T1000 (cell line): Measurements from ENCODE around the gene B3GNT7.
A peak's percentile ranks its signal among the peaks of the same experiment; 100 is the strongest.
"Not testable (repeated sequence)": the region's sequence is repeated elsewhere in the genome, so short reads cannot be mapped to it uniquely, and the experiment has no call there.

Experiments used
- DNase-seq: peaks from one replicate; lab custom pipeline; 2025; ENCODE audit warnings: mixed read lengths; lab: John Stamatoyannopoulos, UW

The B3GNT7 gene

DNA sequence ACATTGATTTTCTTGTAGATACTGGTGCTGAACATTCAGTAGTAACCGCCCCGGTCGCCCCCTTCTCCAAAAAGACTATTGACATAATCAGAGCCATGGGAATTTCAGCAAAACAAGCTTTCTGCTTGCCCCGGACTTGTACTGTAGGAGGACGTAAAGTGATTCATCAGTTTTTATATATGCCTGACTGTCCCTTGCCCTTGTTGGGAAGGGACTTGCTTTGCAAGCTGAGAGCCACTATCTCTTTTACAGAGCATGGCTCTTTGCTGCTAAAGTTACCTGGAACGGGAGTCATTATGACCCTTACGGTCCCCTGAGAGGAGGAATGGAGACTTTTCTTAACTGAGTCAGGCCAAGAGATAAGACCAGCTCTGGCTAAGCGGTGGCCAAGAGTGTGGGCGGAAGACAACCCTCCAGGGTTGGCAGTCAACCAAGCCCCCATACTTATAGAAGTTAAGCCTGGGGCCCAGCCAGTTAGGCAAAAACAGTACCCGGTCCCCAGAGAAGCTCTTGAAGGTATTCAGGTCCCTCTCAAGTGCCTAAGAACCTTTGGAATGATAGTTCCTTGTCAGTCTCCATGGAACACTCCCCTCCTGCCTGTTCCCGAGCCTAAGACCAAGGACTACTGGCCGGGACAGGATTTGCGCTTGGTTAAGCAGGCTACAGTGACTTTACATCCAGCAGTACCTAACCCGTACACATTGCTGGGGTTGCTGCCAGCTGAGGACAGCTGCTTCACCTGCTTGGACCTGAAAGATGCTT is 8.1 kb downstream of the B3GNT7 start:
- DNase-seq = not testable (repeated sequence)

DNA sequence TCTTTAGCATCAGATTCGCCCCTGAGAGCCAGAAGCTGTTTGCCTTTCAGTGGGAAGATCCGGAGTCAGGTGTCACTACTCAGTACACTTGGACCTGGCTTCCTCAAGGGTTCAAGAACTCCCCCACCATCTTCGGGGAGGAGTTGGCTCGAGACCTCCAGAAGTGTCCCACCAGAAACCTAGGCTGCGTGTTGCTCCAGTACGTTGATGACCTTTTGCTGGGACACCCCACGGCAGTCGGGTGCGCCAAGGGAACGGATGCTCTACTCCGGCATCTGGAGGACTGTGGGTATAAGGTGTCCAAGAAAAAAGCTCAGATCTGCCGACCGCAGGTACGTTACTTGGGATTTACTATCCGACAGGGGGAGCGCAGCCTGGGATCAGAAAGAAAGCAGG is 8.7 kb downstream of the B3GNT7 start:
- not testable (repeated sequence) for DNase-seq

DNA sequence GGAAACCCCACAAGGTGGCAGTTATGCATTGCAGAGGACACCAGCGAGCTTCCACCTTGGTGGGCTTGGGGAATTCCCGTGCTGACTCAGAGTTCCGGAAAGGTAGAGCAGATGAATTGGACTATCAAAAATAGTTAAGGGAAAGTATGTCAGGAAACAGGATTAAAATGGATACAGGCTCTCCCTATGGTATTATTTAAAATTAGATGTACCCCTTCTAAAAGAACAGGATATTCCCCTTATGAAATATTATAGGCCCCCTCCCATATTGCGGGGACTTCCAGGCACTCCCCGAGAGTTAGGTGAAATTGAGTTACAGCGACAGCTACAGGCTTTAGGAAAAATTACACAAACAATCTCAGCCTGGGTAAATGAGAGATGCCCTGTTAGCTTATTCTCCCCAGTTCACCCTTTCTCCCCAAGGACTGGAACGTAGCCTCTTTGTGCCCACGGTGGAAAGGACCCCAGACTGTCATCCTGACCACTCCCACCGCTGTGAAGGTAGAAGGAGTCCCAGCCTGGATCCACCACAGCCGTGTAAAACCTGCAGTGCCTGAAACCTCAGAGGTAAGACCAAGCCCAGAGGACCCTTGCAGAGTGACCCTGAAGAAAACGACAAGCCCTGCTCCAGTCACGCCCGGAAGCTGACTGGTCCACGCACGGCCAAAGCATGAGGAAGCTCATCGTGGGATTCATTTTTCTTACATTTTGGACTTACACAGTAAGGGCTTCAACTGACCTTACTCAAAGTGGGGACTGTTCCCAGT is 10.3 kb downstream of the B3GNT7 start:
- DNase-seq = not testable (repeated sequence)

DNA sequence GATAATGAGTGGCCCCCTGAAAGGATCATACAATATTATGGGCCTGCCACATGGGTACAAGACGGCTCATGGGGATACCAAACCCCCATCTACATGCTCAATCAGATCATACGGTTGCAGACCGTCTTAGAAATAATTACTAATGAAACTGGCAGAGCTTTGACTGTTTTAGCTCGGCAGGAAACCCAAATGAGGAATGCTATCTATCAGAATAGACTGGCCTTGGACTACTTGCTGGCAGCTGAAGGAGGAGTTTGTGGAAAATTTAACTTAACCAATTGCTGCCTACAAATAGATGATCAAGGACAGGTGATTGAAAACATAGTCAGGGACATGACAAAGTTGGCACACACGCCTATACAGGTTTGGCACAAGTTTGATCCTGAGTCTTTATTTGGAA is 12.2 kb downstream of the B3GNT7 start:
- DNase-seq = not testable (repeated sequence)

DNA sequence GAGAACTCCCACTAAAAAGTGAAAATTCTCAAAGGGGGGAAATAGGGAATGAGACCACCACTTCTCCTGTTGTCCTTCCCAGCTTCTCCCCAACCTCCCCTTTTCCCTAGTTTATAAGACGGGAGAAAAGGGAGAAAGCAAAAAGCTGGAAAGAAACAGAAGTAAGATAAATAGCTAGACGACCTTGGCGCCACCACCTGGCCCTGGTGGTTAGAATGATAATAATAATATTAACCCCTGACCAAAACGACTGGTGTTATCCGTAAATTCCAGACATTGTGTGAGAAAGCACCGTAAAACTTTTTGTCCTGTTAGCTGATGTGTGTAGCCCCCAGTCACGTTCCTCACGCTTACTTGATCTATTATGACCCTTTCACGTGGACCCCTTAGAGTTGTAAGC is 12.8 kb downstream of the B3GNT7 start:
- DNase-seq = not testable (repeated sequence)

- DNase-seq = no peak
Measured at GRCh38 chr2:231409776-231410175, 14.3 kb downstream of the B3GNT7 start.

DNA sequence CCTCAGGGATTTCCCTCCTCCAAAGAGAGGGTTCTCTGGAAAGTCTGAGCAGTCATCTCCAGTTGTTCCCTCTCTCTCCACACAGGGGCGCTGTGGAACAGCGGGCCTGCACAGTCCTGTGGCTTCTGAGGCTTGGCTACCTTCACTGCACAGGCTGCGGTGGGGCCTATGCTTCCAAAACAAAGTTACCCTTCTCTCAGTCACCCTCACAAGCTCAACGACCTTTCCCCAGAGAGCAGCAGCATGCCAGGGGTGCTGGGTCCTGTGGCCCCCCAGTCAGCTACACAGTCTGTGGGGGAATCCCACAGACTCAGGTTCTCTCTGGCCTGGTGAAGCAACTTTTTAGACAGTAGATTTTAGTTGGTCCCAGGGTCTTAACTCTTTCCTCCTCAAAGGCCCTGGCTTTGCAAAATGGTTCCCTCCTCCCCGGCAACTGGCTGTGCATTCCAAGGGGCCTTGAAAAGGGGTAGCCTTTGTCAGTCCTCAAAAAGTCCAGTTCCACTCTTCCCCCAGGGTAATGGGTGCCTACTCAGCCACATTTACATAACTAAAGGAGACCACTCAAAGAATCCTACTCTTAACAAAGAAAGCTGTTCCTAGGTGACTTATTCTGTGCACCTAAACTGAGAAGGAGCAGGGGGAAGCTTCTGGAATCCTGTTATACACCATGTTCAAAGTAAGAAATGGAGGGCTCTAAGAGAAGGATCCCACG is 14.9 kb downstream of the B3GNT7 start:
- no peak for DNase-seq

DNA sequence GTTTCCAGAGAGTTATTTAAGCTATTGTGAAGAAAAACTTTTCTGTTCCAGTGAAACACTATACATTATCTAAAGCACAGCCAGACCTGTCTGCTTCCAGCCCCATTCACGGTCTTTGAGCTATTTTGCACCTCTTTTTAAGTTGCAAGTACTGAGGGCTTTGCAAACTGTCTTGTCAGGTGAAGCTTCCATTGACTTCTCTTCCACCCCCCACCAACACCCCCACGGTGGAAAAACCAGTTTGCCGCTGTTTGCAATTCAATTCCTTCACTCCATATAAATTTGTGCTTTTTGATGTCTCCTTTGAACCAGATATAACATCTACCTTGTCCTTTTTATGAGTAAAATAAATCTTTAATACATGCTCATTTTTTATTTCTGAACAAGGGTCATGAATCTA is 15.7 kb downstream of the B3GNT7 start:
- no peak for DNase-seq

DNA sequence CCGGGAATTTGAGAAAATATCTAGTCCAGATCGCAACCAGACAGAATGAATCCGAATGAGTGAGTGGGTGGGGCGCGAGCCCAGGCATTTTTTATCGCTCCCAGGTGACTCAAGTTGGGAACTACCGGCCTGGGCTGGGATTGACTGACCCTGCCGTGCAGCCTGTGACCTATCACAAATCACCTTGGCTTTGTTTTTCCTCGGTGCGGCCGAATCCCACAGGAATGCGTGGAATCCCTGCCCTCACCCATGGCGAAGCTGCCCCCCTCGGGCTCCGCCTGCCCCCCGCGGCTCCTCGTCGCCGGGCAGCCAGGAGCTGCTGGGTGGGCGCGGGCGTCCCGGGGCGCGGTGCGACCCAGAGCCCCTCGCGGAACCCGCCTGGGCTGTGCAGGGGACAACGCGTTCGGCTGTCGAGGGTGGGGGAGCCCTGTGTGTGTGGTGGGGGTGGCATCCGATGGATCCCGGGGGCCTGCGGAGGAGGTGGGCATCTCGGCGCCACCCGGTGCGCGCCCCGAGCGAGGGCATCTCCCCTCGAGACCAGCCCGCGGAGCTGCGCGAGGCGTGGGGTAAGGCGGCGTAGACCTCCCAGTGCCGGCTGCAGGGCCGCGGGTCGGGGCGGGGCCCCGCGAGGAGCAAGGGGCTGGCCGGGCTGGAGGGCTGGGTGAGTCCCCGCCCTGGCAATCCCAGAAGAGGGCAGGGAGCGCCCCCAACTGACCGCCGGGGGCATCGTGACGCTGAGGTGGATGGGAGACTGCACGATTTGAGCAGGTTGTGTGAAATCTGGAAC is 16.5 kb downstream of the B3GNT7 start:
- DNase-seq = peak; percentile 83

- DNase-seq = no peak
Measured at GRCh38 chr2:231412618-231412963, 17.1 kb downstream of the B3GNT7 start.

DNA sequence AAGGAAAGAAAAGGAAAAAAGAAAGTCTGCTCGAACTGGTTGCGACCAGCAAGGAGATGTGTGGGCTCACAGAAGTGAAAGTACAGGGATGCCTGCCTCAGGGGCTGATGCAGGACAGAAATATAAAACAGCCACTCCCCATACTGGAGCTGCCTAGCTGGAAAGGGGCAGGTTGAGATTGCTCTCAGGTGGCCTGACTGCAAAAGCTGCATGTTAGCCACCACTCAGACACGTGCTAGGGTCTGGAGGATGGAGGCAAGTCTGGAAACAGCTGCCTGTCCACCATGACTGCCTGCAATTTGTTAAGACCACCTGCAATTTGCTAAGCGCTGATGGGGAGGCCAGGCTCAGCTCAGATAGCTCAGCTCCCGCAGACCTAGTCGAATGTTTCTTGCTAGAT is 17.9 kb downstream of the B3GNT7 start:
- no peak for DNase-seq

GRCh38 chr2:231413921-231414476 is 18.5 kb downstream of the B3GNT7 start:
- DNase-seq = no peak

- DNase-seq = no peak
Measured at GRCh38 chr2:231415029-231415428, 19.5 kb downstream of the B3GNT7 start.

DNA sequence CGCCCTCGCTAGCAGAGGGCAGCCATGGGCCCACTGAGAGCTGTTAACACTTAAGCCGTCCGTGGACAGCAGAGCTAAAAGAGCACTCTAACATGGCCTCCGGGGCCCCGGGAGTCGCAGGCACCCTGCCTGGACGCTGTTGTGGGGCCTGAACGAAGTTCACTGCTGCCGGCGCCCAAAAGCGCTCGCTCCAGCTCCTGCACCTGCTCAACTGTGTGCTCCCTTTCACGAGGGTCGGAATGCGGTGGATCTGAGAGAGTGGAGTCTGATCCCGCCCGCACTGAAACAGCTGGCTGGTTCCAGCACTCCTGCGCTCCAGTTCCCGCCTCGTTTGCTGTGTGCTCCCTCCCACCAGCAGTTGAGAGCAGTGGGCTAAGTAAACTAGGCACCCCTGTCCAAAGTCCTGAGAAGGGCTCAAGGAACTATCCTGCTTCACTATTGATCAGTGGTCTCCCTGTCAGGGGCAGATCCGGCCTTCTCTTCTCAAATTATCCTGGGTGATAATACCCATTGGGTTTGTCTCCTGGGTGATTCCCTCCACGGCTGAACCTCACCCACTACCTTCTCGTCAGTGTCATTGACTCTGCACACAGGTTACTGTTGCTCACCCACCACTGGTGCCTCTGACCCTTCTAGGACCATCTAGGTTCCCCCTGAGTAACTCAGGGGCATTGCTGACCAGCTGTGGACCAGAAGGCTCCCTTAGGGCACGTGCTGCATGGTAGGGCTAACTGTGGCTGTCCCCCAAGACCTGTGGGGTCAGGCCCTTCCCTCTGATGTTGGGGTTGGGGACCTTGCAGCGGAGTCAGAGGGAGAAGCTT is 23.5 kb downstream of the B3GNT7 start:
- DNase-seq = no peak

- no peak for DNase-seq
Measured at GRCh38 chr2:231421051-231421580, 25.6 kb downstream of the B3GNT7 start.

DNA sequence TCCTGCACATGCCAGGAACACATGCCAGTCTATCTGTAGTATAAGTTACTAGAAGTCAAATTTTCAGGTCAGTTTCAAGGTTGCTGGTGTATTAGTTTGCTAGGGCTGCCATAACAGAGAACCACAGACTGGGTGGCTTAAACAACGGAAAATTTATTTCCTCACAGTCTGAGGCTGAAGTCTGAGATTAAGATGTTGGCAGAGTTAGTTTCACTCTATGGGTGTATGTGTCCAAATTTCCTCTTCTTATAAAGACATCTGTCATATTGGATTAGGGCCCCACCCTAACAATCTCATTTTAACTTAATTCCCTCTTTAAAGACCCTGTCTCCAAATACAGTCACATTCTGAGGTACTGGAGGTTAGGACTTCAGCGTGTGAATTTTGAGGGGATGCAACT is 26.5 kb downstream of the B3GNT7 start:
- DNase-seq = no peak

GRCh38 chr2:231423176-231423575 is 27.7 kb downstream of the B3GNT7 start:
- no peak for DNase-seq

DNA sequence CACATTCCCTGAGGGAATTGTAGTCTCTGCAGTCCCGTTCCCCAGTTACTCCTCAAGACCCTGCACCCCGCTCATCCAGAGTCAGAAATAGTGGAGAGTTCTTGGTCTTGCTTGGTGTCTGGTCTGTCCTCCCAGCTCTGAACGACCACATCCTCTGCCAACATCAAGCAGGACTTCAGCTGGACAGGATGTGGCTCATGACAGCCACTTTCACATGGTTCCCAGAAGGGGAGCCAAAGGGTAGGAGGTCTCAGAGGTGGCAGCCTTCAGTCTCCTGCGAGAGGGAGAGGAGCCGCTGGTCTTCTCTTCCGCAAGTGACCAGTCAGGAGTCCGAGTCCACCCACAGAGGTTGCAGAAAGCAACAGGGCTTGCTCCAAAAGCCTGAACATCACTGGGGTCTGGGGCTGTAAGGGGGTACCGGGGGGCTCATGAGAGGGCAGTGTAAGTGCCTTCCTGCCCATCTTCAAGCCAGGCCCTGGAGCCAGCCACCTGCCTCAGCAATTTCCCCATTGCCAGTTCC is 29.8 kb downstream of the B3GNT7 start:
- DNase-seq = no peak

GRCh38 chr2:231425811-231426703 is 30.5 kb downstream of the B3GNT7 start:
- DNase-seq = no peak
